T-helper 2 cell treated with Interferon-gamma antibody and Interleukin-4, amounts not matched to agents 100 ng/mL and 5 ng/mL, for 36 hours (primary cell): ENCODE data around the gene ADSS2. TPM values are rescaled to one million over a fixed set of nuclear protein-coding genes. Genes with fewer than 3 reads are reported as not detected.
"Not testable (repeated sequence)": the region's sequence is repeated elsewhere in the genome, so short reads cannot be mapped to it uniquely, and the experiment has no call there.

ENCODE experiments used
- intact Hi-C: fragments of 100-400 bp; cut with micrococcal nuclease; formaldehyde crosslinking; loops from one replicate; pipeline ENCODE4 v1.15.1; 2023
- total RNA-seq: library from RNA; stranded (reverse); gene quantifications from 2 replicates; pipeline ENCODE4 v1.2.3, GENCODE V29; 2022

ADSS2 gene
- total RNA-seq, 1 donor from 2014 or later, result 53.3 TPM

GRCh38 chr1:244367399-244368114 lies 84.2 kb downstream of the ADSS2 start:
- intact Hi-C loops, result no loop called here

- intact Hi-C loops, result no loop called here
These were observed 85.9 kb downstream of the ADSS2 start for GRCh38 chr1:244365809-244366208.

DNA sequence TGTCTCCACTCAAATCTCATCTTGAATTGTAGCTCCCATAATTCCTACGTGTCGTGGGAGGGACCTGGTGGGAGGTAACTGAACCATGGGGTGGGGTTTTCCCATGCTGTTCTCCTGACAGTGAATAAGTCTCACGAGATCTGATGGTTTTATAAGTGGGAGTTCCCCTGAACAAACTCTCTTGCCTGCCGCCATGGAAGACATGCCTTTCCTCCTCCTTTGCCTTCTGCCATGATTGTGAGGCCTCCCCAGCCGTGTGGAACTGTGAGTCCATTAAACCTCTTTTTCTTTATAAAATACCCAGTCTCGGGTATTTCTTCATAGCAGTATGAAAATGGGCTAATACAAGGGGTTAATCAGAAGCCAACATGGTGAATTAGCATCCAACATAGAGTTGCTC lies 86.4 kb downstream of the ADSS2 start:
- intact Hi-C loops, result not testable (repeated sequence)

GRCh38 chr1:244362476-244362875 lies 89.2 kb downstream of the ADSS2 start:
- intact Hi-C loops, result no loop called here

GRCh38 chr1:244361764-244362473 lies 89.8 kb downstream of the ADSS2 start:
- intact Hi-C loops, result no loop called here

Other genes starting within 250 kb of the ADSS2 start
- gene CATSPERE, start 9.4 kb upstream of the ADSS2 start, total RNA-seq, result 0.27 and 0.50 TPM in 2 replicates
- 25.5 and 26.1 TPM in 2 replicates for gene DESI2, start 201.2 kb upstream of the ADSS2 start, total RNA-seq